Neural cell (in vitro differentiated cells): ENCODE measurements around the gene MTG1. TPM values are rescaled to one million over a fixed set of nuclear protein-coding genes. Genes with fewer than 3 reads are reported as not detected.

Experiments used
- H2AFZ ChIP-seq: fragments of 200-600, 300-800 bp; sonication (generic), shearing (Covaris generic); 2 replicates; pipeline ENCODE4 v1.6.0; 2014; ENCODE audit warnings: low read depth, mild to moderate bottlenecking, antibody characterized with exemption, low read length, moderate library complexity
- H3F3A ChIP-seq: fragments of 200-600 bp; shearing (Covaris generic); 2 replicates; pipeline ENCODE4 v1.6.1; 2016; ENCODE audit warnings: mild to moderate bottlenecking, moderate library complexity, mixed read lengths, antibody characterized with exemption, low read length; ENCODE audit not compliant: insufficient read depth, poor library complexity, severe bottlenecking
- H3K27ac ChIP-seq: fragments of 200-600, 300-800 bp; sonication (generic), shearing (Covaris generic); 2 replicates; pipeline ENCODE4 v1.5.1; 2014; ENCODE audit warnings: mild to moderate bottlenecking, low read length, moderate library complexity
- H3K27me3 ChIP-seq: fragments of 300-800, 200-600 bp; sonication (generic), shearing (Covaris generic); 2 replicates; pipeline ENCODE4 v1.6.0; 2014; ENCODE audit warnings: mild to moderate bottlenecking, low read depth, low read length, moderate library complexity; ENCODE audit not compliant: insufficient read depth
- H3K36me3 ChIP-seq: fragments of 300-800, 200-600 bp; sonication (generic), shearing (Covaris generic); 2 replicates; pipeline ENCODE4 v1.5.1; 2014; ENCODE audit warnings: mild to moderate bottlenecking, antibody characterized with exemption, low read length, moderate library complexity; ENCODE audit not compliant: insufficient read depth
- H3K4me2 ChIP-seq: fragments of 300-800, 200-600 bp; sonication (generic), shearing (Covaris generic); 2 replicates; pipeline ENCODE4 v1.6.0; 2014; ENCODE audit warnings: mild to moderate bottlenecking, low read length
- H3K4me3 ChIP-seq: fragments of 300-800, 200-600 bp; sonication (generic), shearing (Covaris generic); 2 replicates; pipeline ENCODE4 v1.5.1; 2014; ENCODE audit warnings: mild to moderate bottlenecking, low read length, moderate library complexity
- H3K79me2 ChIP-seq: fragments of 200-600 bp; shearing (Covaris generic); replicated peaks from 2 replicates; pipeline ENCODE4 v1.6.0; 2014; ENCODE audit warnings: mild to moderate bottlenecking, low read length, moderate library complexity; ENCODE audit not compliant: insufficient read depth
- H3K9ac ChIP-seq: fragments of 300-800, 200-600 bp; sonication (generic), shearing (Covaris generic); 2 replicates; pipeline ENCODE4 v1.6.1; 2016; ENCODE audit warnings: mild to moderate bottlenecking, low read length, mixed read lengths
- H3K9me2 ChIP-seq: fragments of 200-600 bp; shearing (Covaris generic); 2 replicates; pipeline ENCODE4 v1.6.1; 2016; ENCODE audit warnings: mild to moderate bottlenecking, low read length, mixed read lengths; ENCODE audit not compliant: insufficient read depth
- H3K9me3 ChIP-seq: fragments of 200-600, 300-800 bp; sonication (generic), shearing (Covaris generic); 2 replicates; pipeline ENCODE4 v1.6.1; 2016; ENCODE audit warnings: mild to moderate bottlenecking, mixed run types, low read length, moderate library complexity, mixed read lengths
- H4K20me1 ChIP-seq: fragments of 200-600 bp; shearing (Covaris generic); 2 replicates; pipeline ENCODE4 v1.6.1; 2016; ENCODE audit warnings: mild to moderate bottlenecking, mixed run types; ENCODE audit not compliant: insufficient read depth
- CTCF ChIP-seq: fragments of 450-650 bp; IDR thresholded peaks from 2 replicates; pipeline ENCODE4 v1.5.1; 2014; ENCODE audit warnings: antibody characterized with exemption, mild to moderate bottlenecking, moderate library complexity; ENCODE audit not compliant: poor library complexity, severe bottlenecking
- EP300 ChIP-seq: fragments of 450-650 bp; conservative IDR thresholded peaks from 2 replicates; pipeline ENCODE4 v1.6.1; 2014; ENCODE audit warnings: antibody characterized with exemption, mild to moderate bottlenecking, moderate library complexity; ENCODE audit not compliant: poor library complexity, severe bottlenecking
- EZH2 ChIP-seq: fragments of 200-600, 300-800 bp; shearing (Covaris generic), sonication (generic); IDR thresholded peaks from 2 replicates; pipeline ENCODE4 v1.6.1; 2014; ENCODE audit warnings: antibody characterized with exemption, low read length, borderline replicate concordance, mild to moderate bottlenecking; ENCODE audit not compliant: insufficient read depth, poor library complexity, severe bottlenecking
- MXI1 ChIP-seq: fragments of 450-650 bp; conservative IDR thresholded peaks from 2 replicates; pipeline ENCODE4 v1.6.1; 2014; ENCODE audit warnings: antibody characterized with exemption, mild to moderate bottlenecking; ENCODE audit not compliant: poor library complexity, severe bottlenecking
- POLR2AphosphoS5 ChIP-seq: IDR thresholded peaks from 2 replicates; pipeline ENCODE4 v1.6.1; 2012
- RAD21 ChIP-seq: fragments of 450-650 bp; conservative IDR thresholded peaks from 2 replicates; pipeline ENCODE4 v1.6.1; 2014; ENCODE audit warnings: antibody characterized with exemption, mild to moderate bottlenecking, moderate library complexity
- REST ChIP-seq: IDR thresholded peaks from 2 replicates; pipeline ENCODE4 v1.6.1; 2012; ENCODE audit warnings: borderline replicate concordance
- SMC3 ChIP-seq: fragments of 450-650 bp; conservative IDR thresholded peaks from 2 replicates; pipeline ENCODE4 v1.6.1; 2014; ENCODE audit warnings: antibody characterized with exemption, mild to moderate bottlenecking, moderate library complexity; ENCODE audit not compliant: poor library complexity
- TAF1 ChIP-seq: IDR thresholded peaks from 2 replicates; pipeline ENCODE4 v1.6.1; 2012; ENCODE audit warnings: low read depth
- polyA plus RNA-seq: library from polyadenylated mRNA; depleted of rRNA; stranded (reverse); fragments of >200 nt; gene quantifications from 2 replicates; pipeline ENCODE4 v1.2.3, GENCODE V29; 2014

Gene MTG1
- polyA plus RNA-seq, 1 donor from 2014 or later, result 52.3 TPM

- TF ChIP-seq RAD21 (no peak), EP300 (no peak), TAF1 (no peak), POLR2AphosphoS5 (no peak), REST (no peak)
- Histone ChIP-seq H3F3A (no peaks in the 10 kb centered on the region), H3K27ac (no peak overlapping the region), H3K9me2 (no peaks in the 10 kb centered on the region), H3K27me3 (no peaks in the 10 kb centered on the region), H4K20me1 (no peaks in the 10 kb centered on the region), H3K36me3 (no peaks in the 10 kb centered on the region), H3K9me3 (peaks cover 13% of the 10 kb centered on the region), H3K4me3 (no peak overlapping the region), H3K4me2 (no peak overlapping the region), H2AFZ (no peak overlapping the region), H3K9ac (no peak overlapping the region), H3K79me2 (no peaks in the 10 kb centered on the region)
Observed at GRCh38 chr10:133448120-133448519, 54.2 kb downstream of the MTG1 start.

- Histone ChIP-seq H2AFZ (no peak overlapping the region), H3K9ac (no peak overlapping the region), H3K79me2 (no peaks in the 10 kb centered on the region), H3F3A (no peaks in the 10 kb centered on the region), H3K9me2 (no peaks in the 10 kb centered on the region), H4K20me1 (no peaks in the 10 kb centered on the region), H3K27ac (no peak overlapping the region), H3K36me3 (no peaks in the 10 kb centered on the region), H3K4me3 (no peak overlapping the region), H3K27me3 (no peaks in the 10 kb centered on the region), H3K9me3 (peaks cover 15% of the 10 kb centered on the region), H3K4me2 (no peak overlapping the region)
- TF ChIP-seq MXI1 (no peak), REST (no peak), EZH2 (no peak), TAF1 (no peak), EP300 (no peak), SMC3 (no peak), CTCF (no peak), POLR2AphosphoS5 (no peak), RAD21 (no peak)
Observed at GRCh38 chr10:133451346-133451745, 57.4 kb downstream of the MTG1 start.
